Hematopoietic multipotent progenitor cell treated with erythropoietin and hydrocortisone succinate and interleukin-3 and kit ligand, for 8 days (in vitro differentiated cells): Measurements from ENCODE around the gene RBM15.
A peak's percentile ranks its signal among the peaks of the same experiment; 100 is the strongest.

Experiments used
- DNase-seq: peaks from one replicate; pipeline ENCODE4 v3.0.0-alpha.2; 2015

The RBM15 gene, protein sequence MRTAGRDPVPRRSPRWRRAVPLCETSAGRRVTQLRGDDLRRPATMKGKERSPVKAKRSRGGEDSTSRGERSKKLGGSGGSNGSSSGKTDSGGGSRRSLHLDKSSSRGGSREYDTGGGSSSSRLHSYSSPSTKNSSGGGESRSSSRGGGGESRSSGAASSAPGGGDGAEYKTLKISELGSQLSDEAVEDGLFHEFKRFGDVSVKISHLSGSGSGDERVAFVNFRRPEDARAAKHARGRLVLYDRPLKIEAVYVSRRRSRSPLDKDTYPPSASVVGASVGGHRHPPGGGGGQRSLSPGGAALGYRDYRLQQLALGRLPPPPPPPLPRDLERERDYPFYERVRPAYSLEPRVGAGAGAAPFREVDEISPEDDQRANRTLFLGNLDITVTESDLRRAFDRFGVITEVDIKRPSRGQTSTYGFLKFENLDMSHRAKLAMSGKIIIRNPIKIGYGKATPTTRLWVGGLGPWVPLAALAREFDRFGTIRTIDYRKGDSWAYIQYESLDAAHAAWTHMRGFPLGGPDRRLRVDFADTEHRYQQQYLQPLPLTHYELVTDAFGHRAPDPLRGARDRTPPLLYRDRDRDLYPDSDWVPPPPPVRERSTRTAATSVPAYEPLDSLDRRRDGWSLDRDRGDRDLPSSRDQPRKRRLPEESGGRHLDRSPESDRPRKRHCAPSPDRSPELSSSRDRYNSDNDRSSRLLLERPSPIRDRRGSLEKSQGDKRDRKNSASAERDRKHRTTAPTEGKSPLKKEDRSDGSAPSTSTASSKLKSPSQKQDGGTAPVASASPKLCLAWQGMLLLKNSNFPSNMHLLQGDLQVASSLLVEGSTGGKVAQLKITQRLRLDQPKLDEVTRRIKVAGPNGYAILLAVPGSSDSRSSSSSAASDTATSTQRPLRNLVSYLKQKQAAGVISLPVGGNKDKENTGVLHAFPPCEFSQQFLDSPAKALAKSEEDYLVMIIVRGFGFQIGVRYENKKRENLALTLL

GRCh38 chr1:110338886-110339406, at the start of gene RBM15:
Gene RBM15 (plus strand): TSS chr1:110339377. CDS start chr1:110339406, 29 bp downstream.
- DNase-seq, result peak; percentile 100

DNA sequence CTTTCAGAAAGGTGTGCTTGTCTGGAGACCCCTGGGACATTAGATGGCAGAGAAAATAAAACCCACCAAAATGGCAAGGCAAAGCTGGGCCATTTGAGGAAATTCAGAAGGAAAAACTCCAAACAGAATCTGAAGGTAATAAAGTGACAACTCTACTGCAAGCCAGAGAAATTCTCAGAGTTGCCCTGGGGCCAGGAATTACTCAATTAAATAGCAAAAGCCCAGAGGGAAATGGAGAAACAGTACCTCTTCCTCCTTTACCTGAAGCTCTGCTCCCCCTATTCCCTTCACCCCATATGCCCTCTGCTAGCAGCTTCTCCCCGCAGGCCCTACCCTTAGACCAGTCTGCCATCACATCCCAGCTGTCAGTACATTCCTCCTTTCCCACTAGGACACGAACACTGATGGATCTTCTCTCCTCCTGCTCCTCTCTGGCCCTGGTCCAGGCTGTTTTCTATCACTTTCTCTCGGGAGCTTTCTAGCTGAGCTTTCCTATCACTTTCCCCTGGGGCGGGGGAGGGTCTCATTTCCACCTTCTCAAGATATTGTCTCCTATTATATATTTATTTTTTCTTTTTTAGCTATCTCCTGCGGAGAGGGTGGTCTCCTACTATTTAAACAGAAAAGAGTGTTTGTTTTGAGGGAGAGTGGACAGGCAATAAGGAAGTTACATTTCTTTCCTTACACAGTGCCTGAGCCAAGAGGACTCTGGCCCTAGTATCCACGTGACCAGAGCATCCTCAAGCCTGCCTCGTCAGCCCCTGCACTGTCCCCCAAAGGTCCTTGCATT, 47.7 kb upstream of the RBM15 start:
- DNase-seq, result no peak

DNA sequence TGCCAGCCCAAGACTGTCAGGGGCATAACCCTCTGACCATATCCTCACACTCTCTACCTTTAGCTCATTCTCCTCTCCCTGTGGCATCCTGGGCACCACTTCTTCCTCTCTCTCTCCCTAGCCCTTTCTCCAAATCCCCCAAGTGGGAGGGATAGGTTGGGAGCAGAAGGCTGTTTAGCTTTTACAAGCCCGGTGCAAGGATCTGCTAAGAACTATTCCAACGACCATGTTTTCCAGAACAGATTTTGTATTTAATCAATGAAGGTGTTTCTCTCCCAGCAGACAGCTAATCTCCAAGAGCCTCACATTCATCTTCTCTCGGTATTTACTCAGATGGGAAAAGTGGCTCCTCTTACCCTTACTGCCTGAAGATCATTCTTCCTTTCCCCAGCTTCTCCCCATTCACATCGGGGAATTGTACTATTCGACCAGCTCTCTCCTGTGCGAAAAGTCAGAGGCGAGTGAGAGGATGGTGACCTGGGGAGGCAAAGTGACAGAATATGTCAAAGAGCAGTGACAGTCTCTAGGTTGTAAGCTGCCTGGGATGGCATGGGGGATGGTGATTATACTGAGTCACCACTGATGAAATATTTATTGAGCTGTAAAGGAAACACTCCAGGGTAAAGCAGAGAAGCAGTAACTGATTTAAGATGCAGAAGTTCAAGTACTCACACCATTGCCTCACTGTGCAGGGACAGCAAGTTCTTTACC, 47.0 kb upstream of the RBM15 start:
- no peak for DNase-seq

DNA sequence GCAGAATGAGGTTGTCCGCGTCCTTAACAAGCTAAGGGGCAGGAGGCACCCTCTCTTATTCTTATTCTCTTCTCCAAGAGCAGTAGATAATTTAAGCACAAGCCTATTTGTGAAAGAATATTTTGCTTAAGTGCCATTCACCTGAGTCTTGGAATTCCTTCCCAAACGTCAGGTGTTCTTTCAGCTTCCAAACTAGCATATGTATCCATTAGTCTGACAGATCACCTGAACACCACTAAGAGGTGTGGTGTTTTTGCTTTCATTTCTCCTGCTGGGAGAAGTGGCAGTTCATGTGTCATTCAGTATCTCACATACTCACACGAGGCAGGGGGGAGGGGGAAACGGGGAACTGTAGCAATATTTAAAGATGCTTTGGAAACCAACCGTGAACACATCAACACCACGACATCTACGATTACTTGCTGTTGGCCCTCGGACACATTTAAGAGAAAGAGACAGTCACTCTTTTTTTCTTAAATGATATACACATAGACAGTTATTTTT, 45.5 kb upstream of the RBM15 start:
- no peak for DNase-seq

DNA sequence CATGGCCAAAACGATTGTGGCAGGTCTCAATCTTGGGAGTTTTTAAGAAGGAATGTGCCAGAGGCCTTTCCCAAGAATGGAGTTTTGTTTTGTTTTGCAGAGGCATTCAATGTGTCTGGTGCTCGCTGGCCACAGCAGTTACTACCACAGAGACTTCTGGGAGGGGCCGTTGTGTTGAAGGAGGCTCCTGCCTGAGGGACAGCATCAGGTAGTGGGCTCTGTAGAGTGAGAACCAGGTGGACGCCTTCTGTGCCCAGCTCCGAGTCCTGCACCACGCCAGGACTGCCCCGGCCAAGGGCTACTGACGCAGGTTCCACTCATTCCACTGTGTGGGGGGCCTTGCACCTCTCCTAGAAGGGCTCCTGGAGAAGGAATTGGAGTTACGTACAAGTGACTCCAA, 44.9 kb upstream of the RBM15 start:
- DNase-seq, result no peak

DNA sequence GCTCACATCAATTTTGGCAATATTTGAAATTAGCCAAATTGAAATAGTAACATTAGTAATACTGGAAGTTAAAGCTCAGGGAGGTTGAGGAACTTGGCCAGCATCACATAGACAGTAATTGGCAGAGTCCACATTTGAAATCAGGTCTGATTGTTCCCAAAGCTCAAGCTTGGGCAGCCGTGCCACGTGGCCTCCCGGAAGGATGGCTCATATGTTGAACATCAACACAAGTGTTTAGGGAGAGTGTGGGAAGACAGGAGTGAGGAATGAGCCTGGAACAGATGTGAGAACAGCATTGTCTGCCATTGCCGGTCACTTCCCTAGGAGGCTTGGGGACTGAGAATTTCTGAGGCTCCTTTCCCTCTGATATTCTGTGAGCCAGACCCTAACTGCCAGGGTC, 40.2 kb upstream of the RBM15 start:
- DNase-seq, result no peak

DNA sequence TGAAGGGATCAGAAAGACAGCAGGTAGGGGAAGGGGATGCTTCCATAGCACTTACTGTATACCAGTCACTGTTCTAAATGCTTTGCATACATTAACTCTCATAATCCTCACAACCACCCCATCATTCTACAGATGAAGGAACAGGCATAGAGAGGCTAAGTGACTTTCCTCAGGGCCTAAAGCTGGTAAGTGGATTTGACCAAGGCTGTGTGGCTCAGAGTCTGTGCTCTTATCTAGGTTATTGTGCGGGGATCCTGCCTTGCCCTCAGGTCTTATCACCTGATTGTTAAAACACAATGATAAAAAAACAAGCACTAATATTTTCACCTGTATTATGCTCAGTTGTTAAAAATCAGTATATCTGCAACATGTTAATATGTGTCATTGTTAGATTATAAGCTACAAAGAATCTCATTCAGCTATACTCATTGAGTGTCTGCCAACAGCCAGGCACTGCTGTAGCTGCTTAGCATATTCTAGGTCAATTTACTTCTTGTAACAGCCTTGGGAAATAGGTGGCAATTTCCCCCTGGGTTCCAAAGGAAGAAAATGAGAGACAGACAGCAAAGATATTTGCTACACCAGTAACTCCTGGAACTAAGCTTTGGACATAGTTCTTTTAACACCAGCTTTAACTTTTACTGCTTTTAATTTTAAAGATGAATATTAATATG, 38.6 kb upstream of the RBM15 start:
- DNase-seq, result no peak

- no peak for DNase-seq
Measured at GRCh38 chr1:110302836-110303235, 36.3 kb upstream of the RBM15 start.

DNA sequence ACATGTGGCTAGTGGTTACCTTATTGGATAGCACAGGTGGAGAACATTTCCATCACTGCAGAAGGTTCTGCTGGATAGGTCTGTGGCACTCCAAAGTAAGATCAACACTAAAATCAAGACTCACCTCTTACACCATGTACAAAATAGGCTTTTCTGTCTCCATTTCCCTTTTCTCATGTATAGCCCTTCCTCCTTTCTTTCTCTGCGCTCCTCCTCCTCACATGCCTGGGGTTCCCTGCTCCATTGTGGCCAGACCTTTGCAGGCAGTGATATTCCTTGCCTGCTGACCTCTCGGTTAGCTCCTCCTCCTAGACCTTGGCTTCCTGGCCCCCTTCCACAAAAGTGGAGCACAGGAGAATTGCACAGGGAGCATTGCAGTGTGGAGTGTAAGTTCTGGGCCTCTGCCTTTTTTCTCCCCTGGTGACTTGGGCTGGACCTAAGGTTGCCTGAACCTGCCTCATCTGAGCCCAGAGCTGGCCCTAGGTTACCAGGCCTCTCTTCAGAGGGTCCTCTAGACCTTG, 33.2 kb upstream of the RBM15 start:
- no peak for DNase-seq

GRCh38 chr1:110307239-110307974, 31.8 kb upstream of the RBM15 start:
- DNase-seq, result no peak

- DNase-seq, result no peak
Measured at GRCh38 chr1:110308247-110308646, 30.9 kb upstream of the RBM15 start.

- no peak for DNase-seq
Measured at GRCh38 chr1:110309139-110309538, 30.0 kb upstream of the RBM15 start.

DNA sequence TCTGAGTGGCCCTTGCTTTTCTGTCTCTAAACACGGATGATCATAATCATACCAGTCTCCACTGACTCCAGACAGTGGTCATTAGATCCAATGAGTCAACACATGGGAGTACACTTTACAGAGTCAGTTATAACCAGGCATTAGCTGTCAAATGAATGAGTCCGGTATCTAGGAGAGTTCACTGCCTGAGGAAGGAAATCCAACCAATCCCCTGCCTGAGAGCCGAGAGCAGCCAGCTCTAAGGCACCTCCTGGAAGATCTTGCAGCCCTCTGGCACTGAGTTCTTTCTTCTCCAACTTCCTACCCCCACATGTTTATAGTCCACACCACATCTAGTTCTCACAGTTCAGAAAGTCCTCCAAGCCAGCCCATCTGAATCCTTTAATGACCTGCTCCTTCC, 29.4 kb upstream of the RBM15 start:
- DNase-seq, result no peak

DNA sequence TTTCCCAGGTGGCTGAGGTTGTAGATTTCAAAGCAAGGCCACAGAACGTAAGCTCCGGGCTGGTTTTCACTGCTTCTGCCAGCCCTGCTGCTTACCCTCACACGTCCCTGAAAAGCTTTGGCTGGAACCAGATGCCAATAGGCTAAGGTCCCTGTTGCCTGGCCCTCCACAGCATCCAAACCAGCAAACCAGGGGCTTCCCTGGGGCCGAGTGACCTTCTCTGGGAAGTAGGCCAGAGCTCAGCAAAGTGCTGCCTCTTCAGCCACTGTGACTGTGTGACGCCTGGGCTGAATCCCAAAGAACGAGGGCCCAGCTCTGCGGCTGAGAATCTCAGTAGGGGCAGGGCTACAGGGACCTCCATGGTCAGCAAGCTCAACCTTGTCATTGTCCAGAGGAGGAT, 28.9 kb upstream of the RBM15 start:
- DNase-seq, result no peak

GRCh38 chr1:110312188-110313121, 26.7 kb upstream of the RBM15 start:
- peak; percentile 60 for DNase-seq

- no peak for DNase-seq
Measured at GRCh38 chr1:110316735-110317134, 22.4 kb upstream of the RBM15 start.

DNA sequence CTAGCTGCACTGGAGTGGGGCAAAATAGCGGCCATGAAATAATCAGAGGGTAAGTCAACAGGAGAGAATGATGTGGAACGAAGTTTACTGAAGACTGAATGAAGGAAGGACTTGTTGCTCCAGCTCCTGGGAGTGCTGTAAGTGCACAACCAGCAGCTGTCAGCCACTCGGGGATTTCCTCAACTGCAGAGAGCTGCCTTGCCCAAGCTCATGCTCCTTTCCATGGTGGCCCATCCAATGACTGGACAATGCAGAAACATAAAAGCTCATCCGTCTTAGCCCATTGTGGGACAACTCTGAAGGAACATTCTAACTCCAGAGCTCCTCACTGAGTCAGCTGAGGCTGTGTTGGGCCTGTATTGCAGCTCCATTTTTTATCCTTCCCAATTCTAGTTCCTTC, 21.1 kb upstream of the RBM15 start:
- DNase-seq, result no peak

GRCh38 chr1:110319332-110320167, 19.6 kb upstream of the RBM15 start:
- DNase-seq, result no peak
